D721Med (cell line): Measurements from ENCODE around the gene ACSF3.
"Not testable (repeated sequence)": the region's sequence is repeated elsewhere in the genome, so short reads cannot be mapped to it uniquely, and the experiment has no call there.

ENCODE experiments used
- DNase-seq: peaks from one replicate; pipeline ENCODE4 v3.0.0; 2011; ENCODE audit warnings: low spot score; ENCODE audit not compliant: insufficient read length
- FAIRE-seq: peaks from 2 replicates; lab custom pipeline; 2011; peaks lifted over from hg19 to GRCh38; lab: Jason Lieb, UNC
- CTCF ChIP-seq: IDR thresholded peaks from 2 replicates; pipeline ENCODE4 v1.5.1; 2012; ENCODE audit warnings: mild to moderate bottlenecking, control low read depth; ENCODE audit not compliant: insufficient read depth; ENCODE audit errors: missing control alignments

The ACSF3 gene

GRCh38 chr16:89062389-89063345 lies 31.0 kb upstream of the ACSF3 start:
- no peak for DNase-seq
- no peak for FAIRE-seq
- TF ChIP-seq CTCF: no peak

GRCh38 chr16:89063768-89064320 lies 29.8 kb upstream of the ACSF3 start:
- FAIRE-seq (no peak), DNase-seq (no peak)
- TF ChIP-seq CTCF: no peak

GRCh38 chr16:89064606-89065457 lies 28.8 kb upstream of the ACSF3 start:
- no peak for FAIRE-seq
- no peak for TF ChIP-seq CTCF
- DNase-seq: no peak

GRCh38 chr16:89065458-89065822 lies 28.2 kb upstream of the ACSF3 start:
- DNase-seq (no peak), FAIRE-seq (no peak)
- TF ChIP-seq CTCF: no peak

GRCh38 chr16:89066721-89067120 lies 26.9 kb upstream of the ACSF3 start:
- FAIRE-seq (no peak), DNase-seq (no peak)
- no peak for TF ChIP-seq CTCF

GRCh38 chr16:89067677-89068443 lies 25.8 kb upstream of the ACSF3 start:
- FAIRE-seq: no peak
- DNase-seq: no peak
- no peak for TF ChIP-seq CTCF

GRCh38 chr16:89068814-89069616 lies 24.6 kb upstream of the ACSF3 start:
- FAIRE-seq, DNase-seq: not testable (repeated sequence)
